Measurements from ENCODE around the gene PLA2G10.

DNA sequence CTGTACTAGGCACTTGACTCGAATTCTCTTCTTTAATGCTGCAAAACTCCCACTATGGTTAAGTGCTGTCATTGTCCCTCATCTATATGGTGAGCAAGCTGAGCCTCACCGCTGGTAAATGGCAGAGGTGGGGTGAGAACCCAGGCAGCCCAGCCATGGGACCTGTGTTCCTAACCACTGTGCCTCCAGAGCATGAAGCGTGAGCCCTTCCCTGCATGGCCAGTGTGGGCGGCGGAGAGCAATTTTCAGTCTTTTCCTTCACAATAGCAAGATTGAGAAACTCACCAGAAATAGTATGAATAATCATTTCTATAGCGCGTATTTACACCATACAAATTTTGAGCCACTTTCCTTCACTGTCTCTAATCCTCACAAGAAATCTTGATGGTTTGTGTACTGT is 52.2 kb downstream of the PLA2G10 start:
- no peak for TF ChIP-seq KLF7 (tag by site-specific recombination; IDR thresholded peaks at IDR 0.05; ENCODE audit: borderline replicate concordance)
- TF ChIP-seq, protein P1, sequence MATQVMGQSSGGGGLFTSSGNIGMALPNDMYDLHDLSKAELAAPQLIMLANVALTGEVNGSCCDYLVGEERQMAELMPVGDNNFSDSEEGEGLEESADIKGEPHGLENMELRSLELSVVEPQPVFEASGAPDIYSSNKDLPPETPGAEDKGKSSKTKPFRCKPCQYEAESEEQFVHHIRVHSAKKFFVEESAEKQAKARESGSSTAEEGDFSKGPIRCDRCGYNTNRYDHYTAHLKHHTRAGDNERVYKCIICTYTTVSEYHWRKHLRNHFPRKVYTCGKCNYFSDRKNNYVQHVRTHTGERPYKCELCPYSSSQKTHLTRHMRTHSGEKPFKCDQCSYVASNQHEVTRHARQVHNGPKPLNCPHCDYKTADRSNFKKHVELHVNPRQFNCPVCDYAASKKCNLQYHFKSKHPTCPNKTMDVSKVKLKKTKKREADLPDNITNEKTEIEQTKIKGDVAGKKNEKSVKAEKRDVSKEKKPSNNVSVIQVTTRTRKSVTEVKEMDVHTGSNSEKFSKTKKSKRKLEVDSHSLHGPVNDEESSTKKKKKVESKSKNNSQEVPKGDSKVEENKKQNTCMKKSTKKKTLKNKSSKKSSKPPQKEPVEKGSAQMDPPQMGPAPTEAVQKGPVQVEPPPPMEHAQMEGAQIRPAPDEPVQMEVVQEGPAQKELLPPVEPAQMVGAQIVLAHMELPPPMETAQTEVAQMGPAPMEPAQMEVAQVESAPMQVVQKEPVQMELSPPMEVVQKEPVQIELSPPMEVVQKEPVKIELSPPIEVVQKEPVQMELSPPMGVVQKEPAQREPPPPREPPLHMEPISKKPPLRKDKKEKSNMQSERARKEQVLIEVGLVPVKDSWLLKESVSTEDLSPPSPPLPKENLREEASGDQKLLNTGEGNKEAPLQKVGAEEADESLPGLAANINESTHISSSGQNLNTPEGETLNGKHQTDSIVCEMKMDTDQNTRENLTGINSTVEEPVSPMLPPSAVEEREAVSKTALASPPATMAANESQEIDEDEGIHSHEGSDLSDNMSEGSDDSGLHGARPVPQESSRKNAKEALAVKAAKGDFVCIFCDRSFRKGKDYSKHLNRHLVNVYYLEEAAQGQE (tag by site-specific recombination; IDR thresholded peaks at IDR 0.05): no peak

Data from HEK293 (cell line).